K562 (cell line): ENCODE data around the gene KCNJ4. TPM values are rescaled to one million over a fixed set of nuclear protein-coding genes. Genes with fewer than 3 reads are reported as not detected.

Experiments
- ATAC-seq: fragments of 200-7000 bp; cut with Tn5 transposase; 3 replicates; pipeline ENCODE4 v1.9.1; 2020; ENCODE audit warnings: moderate library complexity
- BruUV-seq: library from RNA; stranded (reverse); fragments of 400-500 nt; replicated peaks from 2 replicates; lab custom pipeline; 2021; lab: Mats Ljungman, UMichigan
- CTCF ChIA-PET: fragments of 300-600 bp; formaldehyde crosslinking; extraction: SDS; loops from one replicate; lab custom pipeline; 2021; ENCODE audit warnings: low intra/inter-chr PET ratio; lab: Yijun Ruan, JAX
- POLR2A ChIA-PET: fragments of 300-600, 350-650 bp; sonication (Branson Sonifier 250); formaldehyde crosslinking; extraction: SDS; loops from one replicate; lab custom pipeline; 2021; ENCODE audit warnings: antibody characterized with exemption, inconsistent platforms; lab: Yijun Ruan, JAX
- DNase-seq, 4 experiments: peaks; one replicate each; pipeline versions ENCODE4 v3.0.0 to v3.0.0-alpha.2; 2011 to 2018; ENCODE audit warnings: low spot score in 3 of 4, mixed read lengths in 3 of 4; ENCODE audit errors: extremely low read depth in 1 of 4
- FAIRE-seq: peaks from 2 replicates; lab custom pipeline; 2011; peaks lifted over from hg19 to GRCh38; lab: Jason Lieb, UNC
- H2AFZ ChIP-seq: 2 replicates; pipeline ENCODE4 v1.6.0; 2011; ENCODE audit warnings: low read depth, low read length, control low read depth, inconsistent platforms
- H3K27ac ChIP-seq: fragments of 200-600 bp; 3 replicates; pipeline ENCODE4 v1.8.0; 2011; ENCODE audit warnings: low read depth, mild to moderate bottlenecking, control low read depth, inconsistent platforms, low read length, moderate library complexity, mixed read lengths; ENCODE audit errors: extremely low read depth
- H3K27me3 ChIP-seq, 2 experiments: fragments of 300-600 bp in 1 of 2; 2 replicates in 1 of 2; 3 replicates in 1 of 2; pipeline versions ENCODE4 v1.6.0 to v1.8.0; 2011; ENCODE audit warnings: inconsistent platforms in 2 of 2, low read length in 2 of 2, mild to moderate bottlenecking in 1 of 2, mixed read lengths in 1 of 2, moderate library complexity in 1 of 2; ENCODE audit not compliant: control insufficient read depth in 2 of 2, insufficient read depth in 2 of 2
- H3K36me3 ChIP-seq: fragments of 300-600 bp; 3 replicates; pipeline ENCODE4 v1.8.0; 2011; ENCODE audit warnings: mild to moderate bottlenecking, low read length, inconsistent platforms; ENCODE audit not compliant: control insufficient read depth, insufficient read depth
- H3K4me1 ChIP-seq, 2 experiments: fragments of 200-600 bp in 1 of 2; replicated peaks in 1 of 2; 2 replicates in 1 of 2; 3 replicates in 1 of 2; pipeline versions ENCODE4 v1.5.1 to v1.8.0; 2011; ENCODE audit warnings: inconsistent platforms in 2 of 2, low read length in 2 of 2, mild to moderate bottlenecking in 1 of 2, mixed read lengths in 1 of 2, moderate library complexity in 1 of 2; ENCODE audit not compliant: control insufficient read depth in 2 of 2, insufficient read depth in 2 of 2
- H3K4me2 ChIP-seq: 2 replicates; pipeline ENCODE4 v1.6.1; 2011; ENCODE audit warnings: low read length, control low read depth, inconsistent platforms, mixed read lengths; ENCODE audit not compliant: insufficient read depth
- H3K4me3 ChIP-seq: fragments of 200-600 bp; sonication (generic), shearing (Covaris generic); 2 replicates; pipeline ENCODE4 v1.5.1; 2016; ENCODE audit warnings: control low read depth, inconsistent platforms
- H3K79me2 ChIP-seq: fragments of 200-600 bp; 3 replicates; pipeline ENCODE4 v1.8.0; 2011; ENCODE audit warnings: low read length, inconsistent platforms; ENCODE audit not compliant: control insufficient read depth, insufficient read depth
- H3K9ac ChIP-seq, 2 experiments: 2 replicates each; pipeline versions ENCODE4 v1.6.0 to v1.6.1; 2011; ENCODE audit warnings: low read depth in 2 of 2, low read length in 2 of 2, control low read depth in 1 of 2, inconsistent platforms in 1 of 2, mild to moderate bottlenecking in 1 of 2, mixed read lengths in 1 of 2; ENCODE audit not compliant: insufficient read depth in 1 of 2
- H3K9me1 ChIP-seq: one replicate; pipeline ENCODE4 v1.6.0; 2011; ENCODE audit warnings: inconsistent platforms, mild to moderate bottlenecking, low read length, moderate library complexity; ENCODE audit not compliant: control insufficient read depth, insufficient read depth
- H3K9me3 ChIP-seq: replicated peaks from 2 replicates; pipeline ENCODE4 v1.5.1; 2011; ENCODE audit warnings: low read depth, low read length, inconsistent platforms; ENCODE audit not compliant: control insufficient read depth, insufficient read depth
- H4K20me1 ChIP-seq: replicated peaks from 2 replicates; pipeline ENCODE4 v1.6.1; 2011; ENCODE audit warnings: low read length, inconsistent platforms, mixed read lengths; ENCODE audit not compliant: control insufficient read depth, insufficient read depth
- ATF6 ChIP-seq: sonication (generic); formaldehyde crosslinking; IDR thresholded peaks from 2 replicates; pipeline ENCODE4 v1.4.0; 2020; ENCODE audit warnings: mild to moderate bottlenecking, missing genetic modification reagents
- FOXP1 ChIP-seq: sonication (generic); formaldehyde crosslinking; IDR thresholded peaks from 2 replicates; pipeline ENCODE4 v1.8.0; 2022; ENCODE audit warnings: mild to moderate bottlenecking, missing genetic modification reagents
- GATAD2A ChIP-seq: fragments of 450-650 bp; IDR thresholded peaks from 2 replicates; pipeline ENCODE4 v1.6.1; 2017
- HCFC1 ChIP-seq: IDR thresholded peaks from 2 replicates; pipeline ENCODE4 v1.6.1; 2012; ENCODE audit warnings: low read depth, low read length, improper control_type of control experiment
- HDAC1 ChIP-seq, 2 experiments: fragments of 450-650 bp; IDR thresholded peaks; 2 replicates each; pipeline ENCODE4 v1.6.1; 2016 to 2017; ENCODE audit warnings: inconsistent platforms in 1 of 2, mild to moderate bottlenecking in 1 of 2, moderate library complexity in 1 of 2
- SAP30 ChIP-seq: fragments of 200-600 bp; sonication (generic); IDR thresholded peaks from 2 replicates; pipeline ENCODE4 v1.6.1; 2012; ENCODE audit warnings: borderline replicate concordance, low read depth, mild to moderate bottlenecking, moderate library complexity, low read length, control low read depth, inconsistent platforms; ENCODE audit not compliant: insufficient read depth, poor library complexity, severe bottlenecking
- SIX5 ChIP-seq, 2 experiments: IDR thresholded peaks; 2 replicates each; pipeline ENCODE4 v1.6.1; 2011; ENCODE audit warnings: low read length in 2 of 2, borderline replicate concordance in 1 of 2, low read depth in 1 of 2, mild to moderate bottlenecking in 1 of 2, moderate library complexity in 1 of 2; ENCODE audit not compliant: insufficient read depth in 1 of 2
- YBX1 ChIP-seq: fragments of 450-650 bp; IDR thresholded peaks from 2 replicates; pipeline ENCODE4 v1.7.1; 2016; ENCODE audit warnings: mild to moderate bottlenecking
- WGBS: fragments of 100-300 bp; shearing (Covaris generic); methylation state at CpG from one replicate; pipeline ENCODE4 v1.1.6; 2016; ENCODE audit warnings: low coverage, mixed read lengths; ENCODE audit not compliant: insufficient coverage; ENCODE audit errors: missing lambda C conversion rate; 5-methylcytosine and 5-hydroxymethylcytosine counted together
- in situ Hi-C: fragments of 300-500 bp; cut with MboI; formaldehyde crosslinking; loops from 4 replicates; pipeline ENCODE4 v1.15.0; 2018; ENCODE audit warnings: inconsistent platforms, mixed read lengths
- intact Hi-C: fragments of 100-400 bp; cut with micrococcal nuclease; formaldehyde crosslinking; loops from 2 replicates; pipeline ENCODE4 v1.14.2; 2022
- polyA plus RNA-seq, 8 experiments: library from polyadenylated mRNA; depleted of rRNA in 4 of 8; stranded (reverse) in 5 of 8; unstranded in 3 of 8; fragments of >200 nt; fragmentation: Nextera tagmentation in 2 of 8; fragmentation: Illumina TruSeq in 1 of 8; extraction: Ambion mirVana in 2 of 8; extraction: Trizol in 1 of 8; gene quantifications; 2 replicates each; pipeline versions ENCODE4 v1.2.1 to v1.2.3, GENCODE V29; 2011 to 2014; ENCODE audit warnings: inconsistent platforms in 1 of 8, missing spikeins in 1 of 8
- total RNA-seq, 7 experiments: library from RNA; depleted of rRNA in 6 of 7; stranded (reverse); fragments of >200 nt in 6 of 7; fragmentation: Illumina TruSeq in 2 of 7; extraction: Trizol in 2 of 7; gene quantifications; 2 replicates each; pipeline versions ENCODE4 v1.2.1 to v1.2.3, GENCODE V29; 2011 to 2021; ENCODE audit warnings: low replicate concordance in 1 of 7
- TF ChIP-seq, protein P1 (sequence below), 2 experiments: fragments of 450-650 bp; conservative IDR thresholded peaks; 2 replicates each; pipeline ENCODE4 v1.6.1; 2017; ENCODE audit warnings: mild to moderate bottlenecking in 2 of 2, moderate library complexity in 2 of 2
- TF ChIP-seq, protein P2 (sequence below): fragments of 200-400 bp; formaldehyde crosslinking; IDR thresholded peaks from 2 replicates; pipeline ENCODE4 v1.6.1; 2017; ENCODE audit warnings: mild to moderate bottlenecking, low read depth, low read length, moderate library complexity
- TF ChIP-seq, protein P3 (sequence below), 2 experiments: fragments of 200-800 bp in 1 of 2; sonication (Bioruptor generic) in 1 of 2; sonication (generic) in 1 of 2; formaldehyde crosslinking in 1 of 2; IDR thresholded peaks in 1 of 2; conservative IDR thresholded peaks in 1 of 2; 2 replicates each; pipeline versions ENCODE4 v1.5.0 to v1.6.1; 2016 to 2020; ENCODE audit warnings: missing compliant biosample characterization in 1 of 2, missing genetic modification characterization in 1 of 2, missing genetic modification reagents in 1 of 2

KCNJ4 gene
- total and polyA plus RNA-seq, 9 of the 15 experiments (the other 6 are each of a cell fraction or from before 2014, with no cell fraction given) = 0.07 to 0.55 (median 0.09) TPM; not detected in 4

DNA sequence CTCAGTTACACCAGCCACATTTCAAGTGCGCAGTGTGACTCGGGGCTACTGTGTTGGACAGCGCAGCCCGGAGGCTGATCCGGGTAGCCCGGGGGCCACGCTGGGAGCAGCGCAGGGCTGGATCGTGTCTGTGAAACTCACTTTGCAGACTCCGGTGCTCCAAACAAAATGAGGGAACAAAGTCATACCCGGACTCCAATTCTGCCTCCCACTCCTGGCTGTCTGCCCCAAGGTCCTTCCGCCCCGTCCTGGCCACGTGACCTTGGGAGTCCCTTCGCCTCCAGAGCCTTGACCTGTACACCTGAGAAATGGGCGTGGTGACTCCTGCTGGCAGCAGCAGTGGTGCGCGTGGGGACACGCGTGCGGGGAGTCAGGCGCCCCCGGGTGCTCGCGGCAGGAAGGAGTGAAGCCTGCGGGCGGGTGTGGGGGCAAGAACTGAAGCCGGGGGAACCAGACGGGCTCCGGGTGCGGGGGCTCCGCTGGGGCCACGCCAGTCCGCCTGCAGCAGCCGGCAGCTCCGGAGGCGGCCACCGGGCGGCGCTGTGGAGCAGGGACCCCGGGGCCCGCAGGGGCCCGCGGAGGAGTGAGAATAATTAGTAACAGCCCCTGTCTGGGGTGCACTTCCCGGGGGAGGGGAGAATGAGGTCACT, 42.4 kb downstream of the KCNJ4 start:
- no peak overlapping the region for H3K27ac ChIP-seq
- DNase-seq (peak; percentile 50 to 84 (median 83)), FAIRE-seq (no peak), ATAC-seq (peak; percentile 93)
- no peaks in the 10 kb centered on the region for H3K79me2 ChIP-seq
- H3K9me3 ChIP-seq = no peaks in the 10 kb centered on the region
- H3K9me1 ChIP-seq = no peaks in the 10 kb centered on the region
- H3K4me2 ChIP-seq = peak overlapping the region; percentile 67
- ChIA-PET POLR2A (no interaction called here), CTCF (no interaction called here)
- peak overlapping the region; percentile 4 to 86; a peak in 3 of 4 replicates for H3K9ac ChIP-seq
- H3K36me3 ChIP-seq = no peaks in the 10 kb centered on the region
- H3K4me3 ChIP-seq = peak overlapping the region; percentile 27
- H4K20me1 ChIP-seq = no peaks in the 10 kb centered on the region
- in situ Hi-C loops = no loop called here
- no peaks in the 10 kb centered on the region for H3K27me3 ChIP-seq
- WGBS = 5% methylated on average over 33 of the region's 45 CpGs
- intact Hi-C loops = loop anchor here (5.0 kb wide), 1 partner anchor 160 kb away; the partner anchor contains the start of gene DMC1
- no TSS peak for BruUV-seq
- H3K4me1 ChIP-seq = peaks cover 0 to 15% of the 10 kb centered on the region in 2 experiments; a peak in 2 of 5 replicates
- peak overlapping the region; percentile 57 for H2AFZ ChIP-seq
- TF ChIP-seq SIX5 (IDR thresholded peaks at IDR 0.05; ENCODE audit: borderline replicate concordance in 1 of 2, insufficient read depth in 1 of 2, low read depth in 1 of 2, low read length in 2 of 2) (no peak), SAP30 (no peak), HCFC1 (no peak), ATF6 (no peak), YBX1 (no peak), HDAC1 (IDR thresholded peaks at IDR 0.05) (peak in 1 of 2 experiments; percentile 61; a peak in 2 of 4 replicates), FOXP1 (CRISPR knock-in tag) (0 out of 2 replicates have a peak, but pooled peaks have one; percentile 37), GATAD2A (no peak)
- TF ChIP-seq, protein P1, sequence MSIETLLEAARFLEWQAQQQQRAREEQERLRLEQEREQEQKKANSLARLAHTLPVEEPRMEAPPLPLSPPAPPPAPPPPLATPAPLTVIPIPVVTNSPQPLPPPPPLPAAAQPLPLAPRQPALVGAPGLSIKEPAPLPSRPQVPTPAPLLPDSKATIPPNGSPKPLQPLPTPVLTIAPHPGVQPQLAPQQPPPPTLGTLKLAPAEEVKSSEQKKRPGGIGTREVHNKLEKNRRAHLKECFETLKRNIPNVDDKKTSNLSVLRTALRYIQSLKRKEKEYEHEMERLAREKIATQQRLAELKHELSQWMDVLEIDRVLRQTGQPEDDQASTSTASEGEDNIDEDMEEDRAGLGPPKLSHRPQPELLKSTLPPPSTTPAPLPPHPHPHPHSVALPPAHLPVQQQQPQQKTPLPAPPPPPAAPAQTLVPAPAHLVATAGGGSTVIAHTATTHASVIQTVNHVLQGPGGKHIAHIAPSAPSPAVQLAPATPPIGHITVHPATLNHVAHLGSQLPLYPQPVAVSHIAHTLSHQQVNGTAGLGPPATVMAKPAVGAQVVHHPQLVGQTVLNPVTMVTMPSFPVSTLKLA (conservative IDR thresholded peaks at IDR 0.05) = peak; percentile 38 to 73; a peak in 3 of 4 replicates
- TF ChIP-seq, protein P2, sequence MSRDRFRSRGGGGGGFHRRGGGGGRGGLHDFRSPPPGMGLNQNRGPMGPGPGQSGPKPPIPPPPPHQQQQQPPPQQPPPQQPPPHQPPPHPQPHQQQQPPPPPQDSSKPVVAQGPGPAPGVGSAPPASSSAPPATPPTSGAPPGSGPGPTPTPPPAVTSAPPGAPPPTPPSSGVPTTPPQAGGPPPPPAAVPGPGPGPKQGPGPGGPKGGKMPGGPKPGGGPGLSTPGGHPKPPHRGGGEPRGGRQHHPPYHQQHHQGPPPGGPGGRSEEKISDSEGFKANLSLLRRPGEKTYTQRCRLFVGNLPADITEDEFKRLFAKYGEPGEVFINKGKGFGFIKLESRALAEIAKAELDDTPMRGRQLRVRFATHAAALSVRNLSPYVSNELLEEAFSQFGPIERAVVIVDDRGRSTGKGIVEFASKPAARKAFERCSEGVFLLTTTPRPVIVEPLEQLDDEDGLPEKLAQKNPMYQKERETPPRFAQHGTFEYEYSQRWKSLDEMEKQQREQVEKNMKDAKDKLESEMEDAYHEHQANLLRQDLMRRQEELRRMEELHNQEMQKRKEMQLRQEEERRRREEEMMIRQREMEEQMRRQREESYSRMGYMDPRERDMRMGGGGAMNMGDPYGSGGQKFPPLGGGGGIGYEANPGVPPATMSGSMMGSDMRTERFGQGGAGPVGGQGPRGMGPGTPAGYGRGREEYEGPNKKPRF = no peak
- TF ChIP-seq, protein P3, sequence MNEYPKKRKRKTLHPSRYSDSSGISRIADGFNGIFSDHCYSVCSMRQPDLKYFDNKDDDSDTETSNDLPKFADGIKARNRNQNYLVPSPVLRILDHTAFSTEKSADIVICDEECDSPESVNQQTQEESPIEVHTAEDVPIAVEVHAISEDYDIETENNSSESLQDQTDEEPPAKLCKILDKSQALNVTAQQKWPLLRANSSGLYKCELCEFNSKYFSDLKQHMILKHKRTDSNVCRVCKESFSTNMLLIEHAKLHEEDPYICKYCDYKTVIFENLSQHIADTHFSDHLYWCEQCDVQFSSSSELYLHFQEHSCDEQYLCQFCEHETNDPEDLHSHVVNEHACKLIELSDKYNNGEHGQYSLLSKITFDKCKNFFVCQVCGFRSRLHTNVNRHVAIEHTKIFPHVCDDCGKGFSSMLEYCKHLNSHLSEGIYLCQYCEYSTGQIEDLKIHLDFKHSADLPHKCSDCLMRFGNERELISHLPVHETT (CRISPR knock-in tag; conservative IDR thresholded peaks at IDR 0.05 in 1 of 2, IDR thresholded peaks at IDR 0.05 in 1 of 2) = no peak
